Measurements from ENCODE around the gene ST3GAL4.

Gene ST3GAL4

GRCh38 chr11:126406368-126406767 is 50.9 kb downstream of the ST3GAL4 start:
- Histone ChIP-seq H3K27ac (no peak overlapping the region), H3K4me3 (ENCODE audit: low read depth in 1 of 2, low read length in 1 of 2) (no peak overlapping the region)
- TF ChIP-seq CTCF (IDR thresholded peaks at IDR 0.05), result no peak

GRCh38 chr11:126407101-126407521 is 51.6 kb downstream of the ST3GAL4 start:
- Histone ChIP-seq H3K27me3 (no peaks in the 10 kb centered on the region), H3K4me3 (ENCODE audit: low read depth in 1 of 2, low read length in 1 of 2) (no peak overlapping the region), H3K36me3 (peaks cover 70% of the 10 kb centered on the region), H3K27ac (no peak overlapping the region), H3K4me1 (ENCODE audit: control insufficient read depth in 1 of 2, insufficient read depth in 1 of 2, low read depth in 1 of 2, low read length in 1 of 2) (peaks cover 7 to 10% of the 10 kb centered on the region in 2 experiments), H3K9me3 (no peaks in the 10 kb centered on the region)
- TF ChIP-seq CTCF (IDR thresholded peaks at IDR 0.05), result no peak

More at GRCh38 chr11:126406368-126406767, 50.9 kb downstream of the ST3GAL4 start:
- Histone ChIP-seq H3K9me3 (no peaks in the 10 kb centered on the region), H3K36me3 (peaks cover 63% of the 10 kb centered on the region), H3K27me3 (no peaks in the 10 kb centered on the region), H3K4me1 (ENCODE audit: control insufficient read depth in 1 of 2, insufficient read depth in 1 of 2, low read depth in 1 of 2, low read length in 1 of 2) (peaks cover 7 to 10% of the 10 kb centered on the region in 2 experiments)

- Histone ChIP-seq H3K9me3 (no peaks in the 10 kb centered on the region), H3K4me3 (ENCODE audit: low read depth in 1 of 2, low read length in 1 of 2) (no peak overlapping the region), H3K27me3 (no peaks in the 10 kb centered on the region), H3K4me1 (ENCODE audit: control insufficient read depth in 1 of 2, insufficient read depth in 1 of 2, low read depth in 1 of 2, low read length in 1 of 2) (peaks cover 7 to 10% of the 10 kb centered on the region in 2 experiments), H3K36me3 (peaks cover 73% of the 10 kb centered on the region), H3K27ac (no peak overlapping the region)
- no peak for TF ChIP-seq CTCF (IDR thresholded peaks at IDR 0.05)
Measured at GRCh38 chr11:126407682-126408288, 52.3 kb downstream of the ST3GAL4 start.

GRCh38 chr11:126408496-126408895 is 53.0 kb downstream of the ST3GAL4 start:
- no peak overlapping the region for H3K4me3 ChIP-seq (ENCODE audit: low read depth in 1 of 2, low read length in 1 of 2)
- H3K36me3 ChIP-seq, result peaks cover 78% of the 10 kb centered on the region
- peaks cover 7 to 10% of the 10 kb centered on the region in 2 experiments for H3K4me1 ChIP-seq (ENCODE audit: control insufficient read depth in 1 of 2, insufficient read depth in 1 of 2, low read depth in 1 of 2, low read length in 1 of 2)
- no peaks in the 10 kb centered on the region for H3K9me3 ChIP-seq
- no peak overlapping the region for H3K27ac ChIP-seq
- H3K27me3 ChIP-seq, result no peaks in the 10 kb centered on the region
- no peak for TF ChIP-seq CTCF (IDR thresholded peaks at IDR 0.05)

GRCh38 chr11:126408901-126409619 is 53.6 kb downstream of the ST3GAL4 start:
- H3K4me1 ChIP-seq (ENCODE audit: control insufficient read depth in 1 of 2, insufficient read depth in 1 of 2, low read depth in 1 of 2, low read length in 1 of 2), result peaks cover 7 to 10% of the 10 kb centered on the region in 2 experiments
- no peak overlapping the region for H3K4me3 ChIP-seq (ENCODE audit: low read depth in 1 of 2, low read length in 1 of 2)
- peaks cover 83% of the 10 kb centered on the region for H3K36me3 ChIP-seq
- no peak for TF ChIP-seq CTCF (IDR thresholded peaks at IDR 0.05)
- no peaks in the 10 kb centered on the region for H3K9me3 ChIP-seq
- no peak overlapping the region for H3K27ac ChIP-seq
- H3K27me3 ChIP-seq, result no peaks in the 10 kb centered on the region
